Vagina (tissue), 2 donors: ENCODE data around the gene KYNU. TPM values are rescaled to one million over a fixed set of nuclear protein-coding genes. Genes with fewer than 3 reads are reported as not detected.

Experiments
- DNase-seq, 2 donors: peaks; one replicate each; pipeline ENCODE4 v3.0.0-alpha.2; 2017; ENCODE audit errors: extremely low spot score in 2 of 2
- H3K27ac ChIP-seq: fragments of 200-600 bp; sonication (generic); one replicate; pipeline ENCODE4 v1.5.1; 2019
- H3K27me3 ChIP-seq: fragments of 200-600 bp; sonication (generic); one replicate; pipeline ENCODE4 v1.5.1; 2019
- H3K36me3 ChIP-seq, 2 donors: fragments of 200-600 bp; sonication (generic); one replicate each; pipeline ENCODE4 v1.5.1; 2017 to 2019
- H3K4me1 ChIP-seq: fragments of 200-600 bp; sonication (generic); one replicate; pipeline ENCODE4 v1.5.1; 2019
- H3K4me3 ChIP-seq, 2 donors: fragments of 200-600 bp; sonication (generic); 1 replicate in 1 of 2; 2 replicates in 1 of 2; pipeline ENCODE4 v1.5.1; 2016 to 2019
- H3K9me3 ChIP-seq: fragments of 200-600 bp; sonication (generic); one replicate; pipeline ENCODE4 v1.5.1; 2019
- POLR2A ChIP-seq, 2 donors: fragments of 450-650 bp; IDR thresholded peaks; one replicate each; pipeline ENCODE4 v1.6.1; 2017; ENCODE audit warnings: antibody characterized with exemption in 2 of 2, mild to moderate bottlenecking in 2 of 2, moderate library complexity in 2 of 2
- POLR2AphosphoS5 ChIP-seq, 2 donors: sonication (generic); formaldehyde crosslinking; IDR thresholded peaks; one replicate each; pipeline ENCODE4 v1.9.0; 2017; ENCODE audit warnings: antibody characterized with exemption in 2 of 2, mild to moderate bottlenecking in 2 of 2, low read depth in 1 of 2; ENCODE audit not compliant: insufficient read depth in 1 of 2
- intact Hi-C: fragments of 100-400 bp; cut with DNase I; formaldehyde crosslinking; loops from one replicate; pipeline ENCODE4 v1.15.1; 2023
- total RNA-seq: library from RNA; depleted of rRNA; stranded (reverse); fragments of >200 nt; gene quantifications from one replicate; pipeline ENCODE4 v1.2.3, GENCODE V29; 2016
- TF ChIP-seq, protein P1 (sequence below), 3 experiments: fragments of 450-650 bp in 2 of 3; fragments of 200-600 bp in 1 of 3; sonication (generic) in 1 of 3; IDR thresholded peaks; one replicate each; pipeline ENCODE4 v1.5.1; 2017 to 2019; ENCODE audit warnings: antibody characterized with exemption in 3 of 3, mild to moderate bottlenecking in 2 of 3, moderate library complexity in 2 of 3

Gene KYNU
- total RNA-seq, 1 donor from 2014 or later, result 3.7 TPM

DNA sequence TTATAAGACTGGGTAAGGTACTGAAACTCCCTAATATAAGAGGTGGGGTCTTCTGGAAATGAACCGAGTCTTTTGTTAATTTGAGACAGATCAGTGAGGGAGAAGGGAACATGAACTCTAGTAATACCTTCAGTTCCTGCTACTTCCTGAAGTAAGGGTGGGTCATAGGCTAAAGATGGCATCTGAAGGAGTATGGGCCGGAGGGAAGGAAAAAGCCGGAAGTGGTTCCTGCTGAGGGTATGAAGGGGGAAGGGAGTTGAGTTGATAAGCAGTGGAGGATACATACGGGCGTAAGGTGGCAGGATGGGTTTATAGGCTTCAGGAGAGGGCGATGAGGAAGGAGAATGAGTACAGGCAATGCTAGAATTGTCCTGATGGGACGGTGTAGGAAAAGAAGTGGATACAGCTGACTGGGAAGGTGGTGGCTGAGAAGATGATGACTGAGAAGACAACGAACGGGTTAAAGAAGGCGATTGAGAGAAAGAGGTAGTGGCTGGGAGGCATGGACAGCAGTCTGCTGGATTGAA, 58.2 kb downstream of the KYNU start:
- intact Hi-C loops, result no loop called here
- Histone ChIP-seq H3K36me3 (no peaks in the 10 kb centered on the region), H3K9me3 (no peaks in the 10 kb centered on the region), H3K27ac (no peak overlapping the region), H3K4me3 (no peak overlapping the region), H3K4me1 (no peaks in the 10 kb centered on the region), H3K27me3 (no peaks in the 10 kb centered on the region)
- no peak for TF ChIP-seq POLR2AphosphoS5 (IDR thresholded peaks at IDR 0.05; ENCODE audit: insufficient read depth in 1 of 2, low read depth in 1 of 2)
- no peak for TF ChIP-seq POLR2A (IDR thresholded peaks at IDR 0.05)
- TF ChIP-seq, protein P1, sequence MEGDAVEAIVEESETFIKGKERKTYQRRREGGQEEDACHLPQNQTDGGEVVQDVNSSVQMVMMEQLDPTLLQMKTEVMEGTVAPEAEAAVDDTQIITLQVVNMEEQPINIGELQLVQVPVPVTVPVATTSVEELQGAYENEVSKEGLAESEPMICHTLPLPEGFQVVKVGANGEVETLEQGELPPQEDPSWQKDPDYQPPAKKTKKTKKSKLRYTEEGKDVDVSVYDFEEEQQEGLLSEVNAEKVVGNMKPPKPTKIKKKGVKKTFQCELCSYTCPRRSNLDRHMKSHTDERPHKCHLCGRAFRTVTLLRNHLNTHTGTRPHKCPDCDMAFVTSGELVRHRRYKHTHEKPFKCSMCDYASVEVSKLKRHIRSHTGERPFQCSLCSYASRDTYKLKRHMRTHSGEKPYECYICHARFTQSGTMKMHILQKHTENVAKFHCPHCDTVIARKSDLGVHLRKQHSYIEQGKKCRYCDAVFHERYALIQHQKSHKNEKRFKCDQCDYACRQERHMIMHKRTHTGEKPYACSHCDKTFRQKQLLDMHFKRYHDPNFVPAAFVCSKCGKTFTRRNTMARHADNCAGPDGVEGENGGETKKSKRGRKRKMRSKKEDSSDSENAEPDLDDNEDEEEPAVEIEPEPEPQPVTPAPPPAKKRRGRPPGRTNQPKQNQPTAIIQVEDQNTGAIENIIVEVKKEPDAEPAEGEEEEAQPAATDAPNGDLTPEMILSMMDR (IDR thresholded peaks at IDR 0.05), result no peak
- no peak for DNase-seq

DNA sequence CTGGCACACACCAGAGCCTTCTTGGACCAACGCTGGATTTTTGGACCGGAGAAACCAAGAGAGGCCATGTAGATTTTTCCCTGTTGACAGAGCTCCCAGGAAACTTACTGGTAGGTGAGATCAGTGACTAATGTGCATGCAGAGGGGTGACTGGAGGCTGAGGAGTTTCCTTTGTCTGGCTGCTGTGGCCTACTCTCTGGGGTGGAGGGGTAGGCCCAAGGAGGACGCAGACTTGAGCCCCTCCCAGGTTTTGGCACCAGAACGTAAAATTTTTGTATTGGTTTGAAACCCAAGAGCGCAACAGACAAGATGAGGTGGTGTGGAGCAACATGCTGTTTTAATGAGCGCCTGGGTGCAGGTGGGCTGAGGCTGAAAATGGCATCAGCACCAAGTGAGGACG, 59.2 kb downstream of the KYNU start:
- Histone ChIP-seq H3K4me1 (no peaks in the 10 kb centered on the region), H3K9me3 (no peaks in the 10 kb centered on the region), H3K27ac (no peak overlapping the region), H3K4me3 (no peak overlapping the region), H3K27me3 (no peaks in the 10 kb centered on the region), H3K36me3 (no peaks in the 10 kb centered on the region)
- intact Hi-C loops, result no loop called here
- DNase-seq, result no peak
- TF ChIP-seq POLR2A (IDR thresholded peaks at IDR 0.05), result no peak
- TF ChIP-seq POLR2AphosphoS5 (IDR thresholded peaks at IDR 0.05; ENCODE audit: insufficient read depth in 1 of 2, low read depth in 1 of 2), result no peak
- TF ChIP-seq, protein P1 (IDR thresholded peaks at IDR 0.05), result no peak

DNA sequence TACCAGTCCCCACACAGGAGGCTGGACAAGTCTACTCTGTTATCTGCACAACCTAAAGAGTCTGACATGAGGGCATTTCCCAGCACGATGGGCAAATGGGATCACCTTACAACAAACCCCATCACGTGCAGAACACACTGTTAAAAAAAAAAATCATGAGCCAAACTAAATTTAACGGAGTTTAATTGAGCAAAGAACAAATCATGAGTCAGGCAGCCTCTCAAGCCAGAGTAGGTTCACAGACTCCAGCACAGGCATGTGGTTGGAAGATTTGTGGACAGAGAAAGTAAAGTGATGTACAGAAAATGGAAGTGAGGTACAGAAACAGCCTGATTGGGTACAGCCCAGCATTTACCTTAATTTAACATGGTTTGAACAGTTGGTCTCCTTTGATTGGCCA, 59.9 kb downstream of the KYNU start:
- Histone ChIP-seq H3K27ac (no peak overlapping the region), H3K4me3 (no peak overlapping the region), H3K4me1 (no peaks in the 10 kb centered on the region), H3K36me3 (no peaks in the 10 kb centered on the region), H3K27me3 (no peaks in the 10 kb centered on the region), H3K9me3 (no peaks in the 10 kb centered on the region)
- DNase-seq, result no peak
- TF ChIP-seq POLR2A (IDR thresholded peaks at IDR 0.05) (no peak), POLR2AphosphoS5 (IDR thresholded peaks at IDR 0.05; ENCODE audit: insufficient read depth in 1 of 2, low read depth in 1 of 2) (no peak)
- TF ChIP-seq, protein P1 (IDR thresholded peaks at IDR 0.05), result no peak
- intact Hi-C loops, result no loop called here

DNA sequence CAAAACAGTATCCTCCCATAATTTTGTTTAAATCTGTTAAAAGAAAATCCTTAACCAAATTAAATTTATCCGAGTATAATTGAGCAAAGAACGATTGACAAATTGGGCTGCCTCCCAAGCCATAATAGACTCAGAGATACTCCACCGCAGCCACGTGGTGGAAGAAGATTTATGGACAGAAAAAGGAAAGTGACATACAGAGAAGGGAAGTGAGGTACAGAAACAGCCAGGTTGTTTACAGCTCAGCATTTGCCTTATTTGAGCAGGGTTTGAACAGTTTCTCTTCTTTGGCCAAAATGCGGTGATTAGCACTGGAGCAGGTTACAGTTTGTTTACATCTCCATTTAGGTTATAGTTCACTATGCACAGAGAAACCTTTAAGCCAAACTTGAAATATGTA, 60.8 kb downstream of the KYNU start:
- no peak overlapping the region for H3K27ac ChIP-seq
- H3K36me3 ChIP-seq, result no peaks in the 10 kb centered on the region
- H3K27me3 ChIP-seq, result no peaks in the 10 kb centered on the region
- H3K9me3 ChIP-seq, result no peaks in the 10 kb centered on the region
- intact Hi-C loops, result no loop called here
- H3K4me3 ChIP-seq, result no peak overlapping the region
- TF ChIP-seq, protein P1 (IDR thresholded peaks at IDR 0.05), result no peak
- TF ChIP-seq POLR2AphosphoS5 (IDR thresholded peaks at IDR 0.05; ENCODE audit: insufficient read depth in 1 of 2, low read depth in 1 of 2), result no peak
- no peak for TF ChIP-seq POLR2A (IDR thresholded peaks at IDR 0.05)
- DNase-seq, result no peak
- H3K4me1 ChIP-seq, result no peaks in the 10 kb centered on the region

DNA sequence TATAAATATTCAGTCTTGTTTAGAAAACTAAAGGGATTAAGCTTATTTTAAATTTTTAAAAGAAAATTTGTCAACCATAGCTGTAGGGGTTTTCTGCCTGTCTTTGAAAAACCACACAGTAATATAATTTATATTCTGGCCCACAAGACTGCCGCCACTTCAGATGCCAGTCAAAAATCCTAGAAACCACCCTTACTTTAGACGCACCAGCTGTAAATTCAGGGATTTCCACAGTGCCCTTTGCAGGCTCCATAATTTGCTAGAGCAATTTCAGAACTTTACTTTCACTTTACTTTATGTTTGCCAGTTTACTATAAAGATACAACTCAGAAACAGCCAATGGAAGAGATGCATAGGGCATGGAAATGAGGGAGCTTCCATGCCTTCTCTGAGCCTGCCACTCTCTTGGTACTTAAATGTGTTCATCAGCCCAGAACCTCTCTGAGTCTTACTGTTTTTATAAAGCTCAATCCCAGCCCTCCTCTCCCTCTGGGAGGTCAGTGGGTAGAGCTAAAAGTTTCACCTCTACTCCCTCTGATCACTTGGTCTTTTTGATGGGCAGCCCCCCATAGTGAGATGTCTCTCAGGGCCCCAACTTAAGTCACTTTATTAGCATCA, 63.3 kb downstream of the KYNU start:
- H3K36me3 ChIP-seq, result no peaks in the 10 kb centered on the region
- H3K27me3 ChIP-seq, result no peaks in the 10 kb centered on the region
- no peak for TF ChIP-seq POLR2A (IDR thresholded peaks at IDR 0.05)
- TF ChIP-seq, protein P1 (IDR thresholded peaks at IDR 0.05), result no peak
- TF ChIP-seq POLR2AphosphoS5 (IDR thresholded peaks at IDR 0.05; ENCODE audit: insufficient read depth in 1 of 2, low read depth in 1 of 2), result no peak
- H3K4me1 ChIP-seq, result no peaks in the 10 kb centered on the region
- H3K9me3 ChIP-seq, result no peaks in the 10 kb centered on the region
- H3K27ac ChIP-seq, result no peak overlapping the region
- no peak overlapping the region for H3K4me3 ChIP-seq
- no peak for DNase-seq
- intact Hi-C loops, result no loop called here
